Muscle of back (tissue), 13 donors: ENCODE data around the gene SPON1. TPM values are rescaled to one million over a fixed set of nuclear protein-coding genes. Genes with fewer than 3 reads are reported as not detected.
"Not testable (repeated sequence)": the region's sequence is repeated elsewhere in the genome, so short reads cannot be mapped to it uniquely, and the experiment has no call there.

ENCODE experiments used
- DNase-seq, 3 donors: peaks; one replicate each; pipeline versions ENCODE4 v3.0.0 to v3.0.0-alpha.2; 2013
- long read RNA-seq, 9 donors: transcript quantifications; one replicate each; lab custom pipeline, GENCODE V29; 2026
- polyA plus RNA-seq, 10 donors: library from polyadenylated mRNA; unstranded; fragments of 120-200 nt; gene quantifications; one replicate each; pipeline ENCODE4 v1.2.1, GENCODE V29; 2013; ENCODE audit not compliant: insufficient read length in 10 of 10

The SPON1 gene
- polyA plus RNA-seq, result 10 to 100 TPM; 17.0 to 39.1 (median 22.6) TPM
- long read RNA-seq, donor 1, full-length matches to known transcripts, result 4 of 4 reads
- long read RNA-seq, donor 1, partial matches to known transcripts, result 0 of 4 reads
- long read RNA-seq, donor 1, other reads (novel, unspliced or antisense), result 0 of 4 reads
- long read RNA-seq, donor 2, result 0 reads
- long read RNA-seq, donor 3, result 0 reads
- long read RNA-seq, donor 4, full-length matches to known transcripts, result 1 of 28 reads
- long read RNA-seq, donor 4, partial matches to known transcripts, result 27 of 28 reads
- long read RNA-seq, donor 4, other reads (novel, unspliced or antisense), result 0 of 28 reads
- long read RNA-seq, donor 5, full-length matches to known transcripts, result 1 of 1 reads
- long read RNA-seq, donor 5, partial matches to known transcripts, result 0 of 1 reads
- long read RNA-seq, donor 5, other reads (novel, unspliced or antisense), result 0 of 1 reads
- long read RNA-seq, donor 6, full-length matches to known transcripts, result 8 of 14 reads
- long read RNA-seq, donor 6, partial matches to known transcripts, result 6 of 14 reads
- long read RNA-seq, donor 6, other reads (novel, unspliced or antisense), result 0 of 14 reads
- long read RNA-seq, donor 7, full-length matches to known transcripts, result 3 of 22 reads
- long read RNA-seq, donor 7, partial matches to known transcripts, result 0 of 22 reads
- long read RNA-seq, donor 7, other reads (novel, unspliced or antisense), result 19 of 22 reads
- long read RNA-seq, donor 8, full-length matches to known transcripts, result 4 of 4 reads
- long read RNA-seq, donor 8, partial matches to known transcripts, result 0 of 4 reads
- long read RNA-seq, donor 8, other reads (novel, unspliced or antisense), result 0 of 4 reads
- long read RNA-seq, donor 9, full-length matches to known transcripts, result 1 of 1 reads
- long read RNA-seq, donor 9, partial matches to known transcripts, result 0 of 1 reads
- long read RNA-seq, donor 9, other reads (novel, unspliced or antisense), result 0 of 1 reads

- peak; percentile 22 to 90 (median 71) for DNase-seq
These were observed at the start of gene SPON1 for GRCh38 chr11:13962562-13963168. Gene SPON1 (plus strand): TSS chr11:13962723. CDS start chr11:13962905, 182 bp downstream.

DNA sequence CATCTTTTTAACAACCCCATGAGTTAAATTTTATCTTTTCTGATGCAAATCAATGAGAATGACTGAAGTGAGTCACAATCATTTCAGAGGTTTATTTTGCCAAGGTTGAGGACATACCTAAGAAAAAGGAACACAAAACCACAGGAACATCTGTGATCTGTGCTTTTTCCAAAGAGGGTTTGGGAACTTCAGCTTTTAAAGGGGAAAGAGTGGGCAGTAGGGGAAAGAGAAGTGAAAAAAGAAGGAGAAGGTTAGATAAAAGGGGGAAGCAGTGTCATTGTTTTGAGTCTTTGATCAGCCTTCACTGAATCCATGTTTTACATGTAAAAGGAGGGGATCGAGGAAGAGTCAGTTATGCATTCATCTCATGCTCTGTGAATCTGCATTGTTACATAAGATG is 45.3 kb upstream of the SPON1 start:
- DNase-seq, result no peak

- DNase-seq, result no peak
These were observed 44.6 kb upstream of the SPON1 start for GRCh38 chr11:13917904-13918303.

GRCh38 chr11:13920756-13921155 is 41.8 kb upstream of the SPON1 start:
- DNase-seq, result no peak

DNA sequence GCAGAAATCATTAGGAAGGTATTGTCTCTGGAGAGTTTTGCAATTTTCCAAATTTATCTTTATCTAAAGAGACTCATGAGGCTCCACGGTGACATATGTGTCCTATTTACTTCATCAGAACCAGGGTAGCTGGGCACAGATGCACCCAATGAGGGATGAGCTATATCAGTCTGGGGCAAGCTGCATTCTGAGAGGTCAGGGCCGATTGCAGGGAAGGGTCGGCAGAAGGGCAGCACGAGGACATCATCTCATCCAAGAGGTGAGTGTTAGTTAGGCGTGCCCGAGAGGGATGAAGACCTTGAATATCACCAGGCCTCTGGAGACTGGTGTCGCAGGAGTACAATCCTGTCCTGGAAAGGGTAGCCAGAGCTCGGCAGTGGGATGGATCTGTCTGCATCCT is 41.0 kb upstream of the SPON1 start:
- DNase-seq, result no peak

GRCh38 chr11:13923182-13923581 is 39.3 kb upstream of the SPON1 start:
- no peak for DNase-seq

GRCh38 chr11:13923716-13924650 is 38.5 kb upstream of the SPON1 start:
- DNase-seq, result no peak

GRCh38 chr11:13924801-13925327 is 37.7 kb upstream of the SPON1 start:
- DNase-seq, result no peak

DNA sequence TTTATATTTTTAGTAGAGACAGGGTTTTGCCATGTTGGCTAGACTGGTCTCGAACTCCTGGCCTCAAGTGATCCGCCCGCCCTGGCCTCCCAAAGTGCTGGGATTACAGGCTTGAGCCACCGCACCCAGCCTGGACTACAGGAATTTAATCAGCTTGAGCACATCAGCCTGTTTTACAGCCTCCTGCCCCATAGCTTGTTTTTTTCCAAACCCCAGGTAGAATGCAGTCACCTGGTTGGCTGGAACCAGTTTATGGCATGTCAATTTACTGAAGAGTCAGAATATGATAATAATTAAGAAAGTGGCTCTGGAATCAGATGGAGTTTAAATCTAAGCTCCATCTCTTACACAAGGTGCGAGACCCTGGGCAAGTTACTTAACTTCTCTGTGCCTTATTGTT is 36.2 kb upstream of the SPON1 start:
- not testable (repeated sequence) for DNase-seq

GRCh38 chr11:13926981-13927380 is 35.5 kb upstream of the SPON1 start:
- DNase-seq, result no peak

- no peak for DNase-seq
These were observed 35.0 kb upstream of the SPON1 start for GRCh38 chr11:13927481-13927880.

DNA sequence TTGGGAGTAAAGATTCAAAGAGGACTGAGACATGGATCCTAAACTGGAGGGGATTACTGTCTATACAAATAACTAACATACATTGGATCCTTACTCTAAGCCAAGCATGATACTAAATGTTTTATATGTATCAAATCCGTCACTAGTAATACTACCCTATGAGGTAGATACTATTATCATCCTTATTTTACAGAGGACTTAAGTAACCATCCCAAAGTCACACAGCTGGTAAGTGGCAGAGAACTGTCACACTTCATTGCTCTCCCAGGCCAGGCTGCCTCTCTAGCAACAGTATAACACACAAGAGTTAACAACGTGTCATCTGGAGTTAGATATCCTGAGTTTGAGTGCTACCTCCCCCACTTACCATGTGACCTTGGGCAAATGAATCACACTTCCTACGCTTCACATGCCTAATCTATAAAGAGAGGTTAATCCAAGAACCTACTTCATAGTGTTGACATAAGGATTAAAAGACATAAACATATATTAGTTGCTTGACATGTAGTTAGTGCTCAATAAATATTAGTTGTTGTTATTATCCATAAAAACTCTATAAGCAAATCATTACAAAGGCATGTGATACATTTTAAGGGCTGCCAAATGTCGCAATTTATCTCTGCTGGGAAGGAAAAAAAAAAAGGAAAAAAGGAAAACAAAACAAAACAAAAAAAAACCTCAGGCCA is 33.8 kb upstream of the SPON1 start:
- no peak for DNase-seq

GRCh38 chr11:13929395-13929891 is 33.1 kb upstream of the SPON1 start:
- DNase-seq, result no peak

DNA sequence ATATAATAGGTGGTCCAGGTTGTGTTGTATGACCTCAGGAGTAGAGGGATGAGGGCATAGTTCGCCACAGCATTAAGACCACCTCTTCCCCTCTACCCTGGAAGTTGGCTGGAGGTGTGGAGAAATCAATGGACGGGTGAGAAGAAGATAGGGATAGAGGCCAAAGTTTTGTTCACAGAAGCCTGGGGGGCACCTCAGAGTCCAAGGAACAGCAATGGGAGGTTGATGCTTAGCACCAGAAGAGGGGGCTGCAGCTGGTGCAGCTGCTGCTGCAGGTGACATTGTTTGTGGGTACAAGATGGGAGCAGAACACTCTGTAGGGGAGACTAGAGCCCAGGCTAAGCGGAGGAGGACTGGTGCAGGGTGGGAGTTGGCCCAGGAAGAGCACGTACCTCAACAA is 31.2 kb upstream of the SPON1 start:
- DNase-seq, result no peak

DNA sequence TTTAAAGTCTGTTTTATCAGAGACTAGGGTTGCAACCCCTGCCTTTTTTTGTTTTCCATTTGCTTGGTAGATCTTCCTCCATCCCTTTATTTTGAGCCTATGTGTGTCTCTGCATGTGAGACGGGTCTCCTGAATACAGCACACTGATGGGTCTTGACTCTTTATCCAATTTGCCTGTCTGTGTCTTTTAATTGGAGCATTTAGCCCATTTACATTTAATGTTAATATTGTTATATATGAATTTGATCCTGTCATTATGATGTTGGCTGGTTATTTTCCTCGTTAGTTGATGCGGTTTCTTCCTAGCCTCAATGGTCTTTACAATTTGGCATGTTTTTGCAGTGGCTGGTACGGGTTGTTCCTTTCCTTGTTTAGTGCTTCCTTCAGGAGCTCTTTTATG is 25.4 kb upstream of the SPON1 start:
- not testable (repeated sequence) for DNase-seq

- not testable (repeated sequence) for DNase-seq
These were observed 23.7 kb upstream of the SPON1 start for GRCh38 chr11:13938829-13939228.

GRCh38 chr11:13939961-13940906 is 22.3 kb upstream of the SPON1 start:
- DNase-seq, result no peak

GRCh38 chr11:13940907-13941256 is 21.6 kb upstream of the SPON1 start:
- DNase-seq, result no peak

DNA sequence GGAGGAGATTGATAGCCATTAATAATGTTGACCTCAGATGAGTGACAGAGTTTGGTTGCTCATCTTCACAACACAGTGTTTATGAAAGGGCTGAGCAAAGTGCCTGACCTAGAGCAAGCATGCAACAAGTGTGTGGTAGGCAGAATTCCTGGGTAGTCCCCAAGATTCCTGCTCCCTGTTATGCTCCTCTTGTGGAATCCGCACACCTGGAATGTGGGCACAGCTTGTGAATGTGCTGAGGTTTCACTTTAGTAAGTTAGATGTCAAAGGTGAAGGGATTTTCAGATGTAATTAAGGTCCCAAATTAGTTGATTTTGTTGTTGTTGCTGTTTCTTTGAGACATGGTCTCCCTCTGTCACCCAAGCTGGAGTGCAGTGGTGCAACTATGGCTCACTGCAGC is 20.7 kb upstream of the SPON1 start:
- no peak for DNase-seq
